Putamen (tissue), 1 donor: ENCODE data around the gene FAM186B.

Source experiments
- DNase-seq: peaks from one replicate; pipeline ENCODE4 v3.0.0-alpha.2; 2016; ENCODE audit warnings: low spot score

Gene FAM186B

DNA sequence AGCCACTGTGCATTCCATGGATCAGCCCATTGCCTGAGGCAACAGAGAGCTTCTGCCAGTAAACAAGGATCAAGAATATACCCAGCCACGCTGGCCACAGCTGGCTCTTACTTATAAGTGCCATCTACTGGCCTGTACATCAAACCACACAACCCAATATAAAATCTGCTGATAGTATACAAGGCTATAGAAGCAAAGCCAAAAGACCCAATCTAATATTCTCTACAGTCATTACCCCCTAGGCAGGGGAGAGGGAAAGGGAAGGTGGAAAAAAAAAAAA, 4.4 kb upstream of the FAM186B start:
- DNase-seq, result no peak

- no peak for DNase-seq
These were observed 3.8 kb upstream of the FAM186B start for GRCh38 chr12:49609059-49609874.

DNA sequence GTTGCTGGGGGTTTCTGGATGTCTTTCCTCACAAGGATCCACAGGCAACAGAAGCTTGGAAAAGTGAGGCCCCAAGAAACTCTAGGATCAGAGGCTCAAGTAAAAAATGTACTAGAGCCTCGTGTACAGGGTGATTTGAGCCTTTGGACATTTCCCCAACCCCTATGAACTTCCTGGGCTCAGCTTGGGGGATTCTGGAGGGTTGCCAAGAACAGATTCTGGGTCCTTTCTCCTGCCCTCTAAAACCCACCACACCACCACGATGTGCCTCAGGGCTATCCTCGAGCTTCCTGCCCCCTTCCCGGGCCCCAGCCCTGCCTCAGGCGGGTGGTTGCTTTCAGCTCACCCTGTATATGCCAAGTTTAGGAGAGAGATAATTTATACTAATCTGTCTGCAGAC, 583 bp downstream of the FAM186B start:
- DNase-seq, result no peak

GRCh38 chr12:49603721-49604120, 1.7 kb downstream of the FAM186B start:
- DNase-seq, result no peak

GRCh38 chr12:49599961-49600360, 5.5 kb downstream of the FAM186B start:
- DNase-seq, result no peak

GRCh38 chr12:49598527-49598926, 6.9 kb downstream of the FAM186B start:
- no peak for DNase-seq

GRCh38 chr12:49588721-49589516, 16.5 kb downstream of the FAM186B start:
- DNase-seq, result no peak

GRCh38 chr12:49588281-49588680, 17.2 kb downstream of the FAM186B start:
- DNase-seq, result no peak

- DNase-seq, result no peak
These were observed 18.1 kb downstream of the FAM186B start for GRCh38 chr12:49587174-49587908.

DNA sequence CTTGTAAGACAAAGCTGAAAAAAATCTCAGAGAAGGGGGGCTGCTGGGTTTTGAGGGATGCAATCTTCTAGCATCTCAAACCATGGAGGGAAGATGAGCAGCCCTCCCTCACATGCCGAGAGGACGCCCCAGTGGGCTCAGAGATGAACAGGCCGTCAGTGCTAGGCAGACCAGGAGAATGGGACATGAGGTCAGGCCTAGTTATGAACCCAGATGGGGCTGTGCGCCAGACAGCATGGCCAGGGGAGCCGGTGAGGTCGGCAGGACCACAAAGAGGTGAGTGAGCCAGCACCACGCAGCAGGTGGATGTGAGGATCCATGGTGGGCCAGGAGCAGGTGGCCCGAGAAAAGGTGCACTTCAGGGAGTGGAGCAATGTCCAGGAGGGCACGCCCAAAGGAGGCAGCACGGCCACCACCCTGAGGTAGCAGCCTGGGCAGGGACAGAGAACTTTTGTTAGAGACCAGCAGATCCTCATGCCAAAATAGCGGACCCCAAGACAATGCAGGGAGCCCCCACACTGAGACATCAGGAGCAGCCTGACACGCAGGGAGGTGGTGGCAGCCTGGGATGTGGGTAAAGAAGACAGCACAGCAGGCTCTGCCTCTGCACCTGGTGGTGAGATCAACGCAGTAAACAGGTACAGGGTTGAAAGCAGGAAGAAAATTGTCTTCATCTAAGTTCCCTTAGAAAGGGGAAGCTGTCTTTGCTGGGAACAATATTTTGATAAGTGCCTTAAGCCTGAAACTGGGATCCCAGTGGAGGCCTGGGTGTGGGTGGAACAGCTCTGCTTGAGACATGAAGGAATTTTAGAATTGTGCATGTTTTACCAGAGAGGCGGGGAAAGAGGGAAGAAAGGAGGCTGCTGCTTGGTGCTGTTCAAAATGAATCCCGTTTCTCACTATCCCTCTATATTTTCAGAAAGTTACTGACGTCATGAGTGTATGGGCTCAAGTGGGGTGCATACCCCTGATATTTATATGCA, 19.7 kb downstream of the FAM186B start:
- peak; percentile 17 for DNase-seq

DNA sequence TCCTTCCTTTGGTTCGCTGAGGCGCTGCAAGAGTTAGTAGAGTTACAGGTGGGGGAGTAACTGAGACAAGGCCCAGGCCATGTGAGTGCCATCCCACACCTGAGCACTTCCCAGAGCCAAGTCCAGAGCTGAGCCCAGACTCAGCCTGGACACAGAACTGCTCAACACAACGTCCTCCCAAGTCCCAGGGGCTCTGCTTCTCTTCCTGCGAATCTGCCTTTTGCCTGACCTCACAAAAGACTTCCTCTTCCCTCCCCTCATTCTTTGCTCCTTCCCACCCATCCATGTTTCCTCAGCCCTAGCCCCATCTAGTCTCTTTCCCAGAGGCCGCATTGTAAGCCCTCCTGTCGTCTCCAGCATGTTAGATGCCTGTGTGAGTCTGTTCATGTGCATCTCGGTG, 20.8 kb downstream of the FAM186B start:
- no peak for DNase-seq

DNA sequence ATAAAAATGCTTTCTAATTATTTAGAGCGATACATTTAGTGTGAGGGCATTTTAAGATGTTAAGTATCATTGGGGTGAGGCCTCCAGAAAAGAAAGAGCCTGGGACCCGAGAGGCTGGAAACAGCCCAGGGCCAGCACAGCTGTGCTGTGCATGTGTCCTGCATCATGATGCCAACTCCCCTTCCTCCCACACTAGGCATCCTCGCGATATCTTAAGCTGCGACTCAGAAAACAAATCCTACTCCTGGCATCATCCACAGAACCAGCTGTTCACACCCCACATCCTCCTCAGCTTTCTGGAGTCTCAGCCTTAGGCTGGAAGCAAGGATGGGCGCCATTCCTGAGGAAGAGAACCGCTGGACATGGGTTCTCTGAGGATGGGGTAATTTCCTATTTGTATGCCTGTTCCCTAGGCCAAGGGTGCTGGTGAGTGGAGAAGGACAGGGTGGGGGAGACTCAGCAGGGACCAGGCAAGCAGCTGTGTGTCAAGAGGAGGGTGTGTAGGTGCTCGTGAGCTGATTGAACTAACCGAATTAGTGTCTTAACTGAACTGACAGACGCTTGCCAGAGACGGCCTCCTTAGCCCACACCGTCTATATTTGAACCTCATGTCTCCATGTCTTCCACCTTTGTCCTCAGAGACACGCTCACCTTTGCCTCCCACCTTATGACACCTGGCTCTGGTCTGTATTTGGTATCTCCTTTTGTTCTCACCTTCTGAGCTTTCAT, 21.9 kb downstream of the FAM186B start:
- peak; percentile 12 for DNase-seq

DNA sequence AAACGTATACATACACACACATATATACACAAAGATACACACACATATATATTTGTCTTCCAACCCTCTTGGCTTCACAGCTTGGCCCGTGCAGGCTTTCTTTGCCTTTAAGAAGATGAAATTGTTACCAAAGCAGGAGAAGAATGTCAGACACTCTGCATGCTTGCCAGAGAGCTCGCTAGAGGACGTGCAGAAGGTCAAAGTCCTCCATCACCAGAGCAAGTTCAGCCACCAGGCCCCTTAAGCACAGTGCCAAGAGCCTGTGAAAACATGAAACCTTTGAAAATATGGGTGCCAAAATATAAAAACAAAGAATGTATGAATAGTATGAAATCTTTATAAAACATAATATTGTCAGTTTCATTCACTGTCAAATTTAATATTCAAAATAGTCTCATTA, 22.6 kb downstream of the FAM186B start:
- no peak for DNase-seq

- DNase-seq, result no peak
These were observed 23.2 kb downstream of the FAM186B start for GRCh38 chr12:49582201-49582600.

- DNase-seq, result peak; percentile 63
These were observed 24.6 kb downstream of the FAM186B start for GRCh38 chr12:49580572-49581535.

DNA sequence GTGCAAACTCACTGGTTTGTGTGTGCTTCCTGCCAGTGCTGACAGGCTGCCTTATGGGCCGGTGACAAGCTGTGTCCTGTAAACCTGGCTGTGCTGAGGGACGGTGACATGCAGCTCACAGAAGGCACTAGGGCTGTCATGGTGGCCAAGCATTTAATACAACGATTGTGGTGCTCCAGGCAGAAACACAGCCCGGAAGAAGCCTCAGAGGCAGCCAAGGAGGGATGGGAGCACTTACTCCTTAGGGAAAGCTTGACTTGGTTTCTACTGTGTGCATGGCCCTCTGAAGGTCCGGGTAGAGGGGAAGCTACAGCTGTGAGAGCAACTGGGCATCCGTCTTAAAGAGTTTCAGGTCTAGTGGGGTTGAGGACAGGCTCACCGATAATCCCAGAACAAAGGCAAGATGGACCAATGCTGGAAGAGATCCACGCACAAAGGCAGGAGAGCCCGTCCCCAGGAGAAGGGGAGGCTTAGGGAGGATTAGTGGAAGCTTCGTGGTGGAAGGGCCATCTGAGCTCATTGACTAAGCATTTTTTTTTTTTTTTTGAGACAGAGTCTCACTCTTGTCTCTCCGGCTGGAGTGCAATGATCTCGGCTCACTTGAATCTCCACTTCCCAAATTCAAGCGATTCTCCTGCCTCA, 26.8 kb downstream of the FAM186B start:
- no peak for DNase-seq

- DNase-seq, result no peak
These were observed 27.7 kb downstream of the FAM186B start for GRCh38 chr12:49577589-49578315.

DNA sequence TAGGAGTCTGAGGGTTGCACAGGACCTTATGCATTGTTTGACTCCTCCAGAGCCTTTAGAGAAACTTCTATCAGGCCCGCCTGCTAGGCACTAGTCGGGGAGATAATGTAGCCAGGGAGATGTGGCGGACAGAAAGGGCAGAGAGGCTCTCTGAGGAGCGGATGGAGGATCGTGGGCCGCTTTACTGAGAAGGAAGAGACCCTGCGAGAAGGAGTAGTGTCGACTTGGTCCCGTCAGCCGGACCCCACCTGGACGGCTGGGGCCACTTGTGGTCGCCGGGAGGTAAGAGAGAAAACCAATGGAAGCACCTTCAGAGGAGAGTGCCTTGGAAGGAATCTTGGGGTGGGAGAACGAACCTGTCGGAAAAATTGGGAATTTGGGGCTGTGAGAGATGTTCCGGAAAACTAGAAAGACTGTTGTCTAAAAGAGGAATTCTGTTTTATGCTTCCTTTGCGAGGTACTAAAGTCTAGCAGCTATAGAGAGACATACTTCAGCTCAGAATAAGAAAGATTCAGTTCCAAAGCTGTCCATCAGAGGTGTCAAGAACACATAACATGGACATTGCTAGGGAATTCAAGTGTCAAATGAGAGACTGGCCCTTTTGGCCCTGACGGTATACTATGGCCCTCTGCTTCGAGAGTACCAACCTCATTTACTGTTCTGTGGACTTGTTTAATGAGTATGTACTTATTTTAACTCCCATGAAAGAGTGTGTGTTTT, 36.8 kb downstream of the FAM186B start:
- no peak for DNase-seq
